Measurements from ENCODE around the gene DEPP1.

DEPP1 gene

DNA sequence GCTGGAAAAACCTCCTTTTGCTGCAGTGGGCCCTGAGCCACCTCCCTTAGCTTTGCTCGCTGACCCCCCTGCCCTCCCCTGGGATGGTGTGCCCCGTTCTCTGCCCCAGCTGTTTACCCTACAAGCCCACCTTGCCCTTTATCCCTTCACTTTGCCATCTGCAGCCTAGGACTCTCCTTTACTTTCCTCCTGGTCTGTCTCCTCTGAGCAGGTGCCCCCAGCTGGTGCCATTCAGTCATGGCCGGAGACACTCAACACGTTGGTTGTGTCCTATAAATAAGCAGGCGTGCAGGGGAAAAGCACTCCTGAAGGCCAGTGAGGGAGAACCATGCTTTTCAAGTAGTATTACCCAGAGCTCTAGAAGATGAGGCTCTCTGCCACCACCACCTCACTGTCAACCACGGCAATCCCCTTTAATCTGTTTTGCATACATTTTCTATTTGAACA lies 12.9 kb downstream of the DEPP1 start:
- no peak for DNase-seq

DNA sequence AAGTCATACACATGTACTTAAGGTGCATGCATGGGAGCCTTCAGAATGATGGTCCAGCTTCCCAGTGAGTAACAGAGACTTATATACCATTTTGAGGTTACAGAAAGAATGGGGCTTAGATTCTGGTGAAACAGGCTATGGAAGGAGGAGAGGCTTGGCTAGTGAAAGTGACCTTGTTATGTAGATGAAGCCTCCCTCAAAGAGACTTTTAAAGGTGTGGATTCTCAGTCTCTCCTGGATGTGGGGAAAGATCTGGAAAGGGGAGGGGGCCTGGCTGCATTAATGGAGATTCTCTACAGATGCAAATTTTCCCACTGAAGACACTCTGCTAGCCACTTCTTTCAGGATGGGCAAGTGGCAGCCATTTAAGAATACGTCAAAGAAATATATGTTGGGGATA lies 13.5 kb downstream of the DEPP1 start:
- DNase-seq, result no peak

- no peak for DNase-seq
These were observed 14.6 kb downstream of the DEPP1 start for GRCh38 chr10:44963772-44964633.

DNA sequence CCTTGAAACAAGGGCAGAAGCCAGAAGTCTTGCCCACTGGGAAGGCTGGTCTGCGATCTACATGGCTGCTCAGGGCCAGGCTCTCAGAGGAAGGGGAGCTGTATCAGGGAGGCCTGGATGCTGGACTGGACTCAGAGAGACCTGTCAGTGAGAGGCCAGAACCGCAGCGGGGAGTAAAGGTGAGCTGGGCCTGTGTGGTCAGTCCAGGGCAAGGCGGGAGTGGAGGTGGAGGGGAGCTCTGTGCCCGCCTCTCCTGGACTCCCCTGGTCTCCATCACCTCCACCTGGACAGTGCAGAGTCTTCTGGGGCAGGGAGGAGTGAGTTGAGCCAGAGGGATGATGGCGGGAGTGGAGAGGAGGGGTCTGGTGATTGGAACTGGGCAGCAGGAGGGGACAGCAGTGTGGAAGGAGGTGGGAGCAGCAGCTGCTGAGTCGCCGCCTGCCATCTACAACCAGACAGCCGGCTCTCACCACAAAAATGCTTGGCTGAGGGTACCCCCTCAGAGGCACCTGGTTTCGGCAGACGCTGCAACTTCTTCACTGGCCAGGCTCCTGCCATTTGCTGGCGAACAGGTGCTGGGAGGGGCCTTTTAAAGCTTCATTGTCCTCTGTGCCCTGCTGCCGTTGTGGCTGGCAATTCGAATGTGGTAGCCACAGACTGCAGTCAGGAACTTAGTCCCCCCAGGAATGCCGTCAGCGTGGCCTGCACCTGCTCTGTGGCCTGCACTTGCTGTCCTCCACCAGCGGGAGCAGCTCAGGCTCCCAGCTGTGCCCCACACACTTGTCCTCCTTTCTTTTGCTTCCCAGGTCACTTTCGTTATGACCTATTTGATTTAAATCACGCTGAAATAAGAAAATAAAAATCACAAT lies 15.5 kb downstream of the DEPP1 start:
- DNase-seq, result no peak

DNA sequence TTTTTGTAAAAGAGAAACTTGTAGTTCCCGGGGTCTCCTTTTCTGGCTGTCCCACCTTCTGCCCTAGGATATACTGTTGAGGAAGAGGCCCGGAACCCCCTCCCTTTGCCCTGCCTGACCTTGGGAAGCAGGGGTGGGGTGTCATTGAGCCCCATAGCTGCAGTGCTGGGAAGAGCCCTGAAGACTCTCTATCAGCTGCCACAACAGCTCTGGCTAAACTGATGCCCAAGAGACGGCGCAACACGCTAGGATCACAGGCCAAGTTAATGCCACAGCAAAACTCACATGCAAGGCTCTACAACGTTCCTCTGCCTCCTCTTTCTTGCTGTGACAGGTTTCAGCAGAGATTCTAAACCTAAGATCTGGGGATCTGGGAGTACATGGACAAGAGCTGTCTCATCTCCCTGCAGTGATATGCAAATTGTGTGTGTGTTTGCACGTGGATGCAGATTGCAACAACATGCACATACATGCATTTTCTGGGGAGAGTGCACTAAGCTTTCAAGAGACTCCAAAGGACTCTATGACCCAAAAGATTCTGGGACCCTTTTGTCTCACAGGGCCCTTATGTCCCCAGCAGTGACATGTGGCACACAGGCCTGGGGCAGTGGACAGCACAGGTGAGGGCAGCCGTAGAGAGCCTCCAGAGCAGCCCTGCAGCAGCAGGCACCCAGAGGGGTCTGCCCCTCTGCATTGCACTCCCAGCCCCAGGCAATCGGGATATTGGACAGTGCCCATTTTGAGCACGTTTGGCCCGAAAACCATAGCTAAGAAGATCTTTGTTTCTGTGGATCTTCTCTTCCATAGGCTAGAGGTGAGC lies 16.5 kb downstream of the DEPP1 start:
- DNase-seq, result no peak

- DNase-seq, result no peak
These were observed 17.4 kb downstream of the DEPP1 start for GRCh38 chr10:44961230-44961571.

DNA sequence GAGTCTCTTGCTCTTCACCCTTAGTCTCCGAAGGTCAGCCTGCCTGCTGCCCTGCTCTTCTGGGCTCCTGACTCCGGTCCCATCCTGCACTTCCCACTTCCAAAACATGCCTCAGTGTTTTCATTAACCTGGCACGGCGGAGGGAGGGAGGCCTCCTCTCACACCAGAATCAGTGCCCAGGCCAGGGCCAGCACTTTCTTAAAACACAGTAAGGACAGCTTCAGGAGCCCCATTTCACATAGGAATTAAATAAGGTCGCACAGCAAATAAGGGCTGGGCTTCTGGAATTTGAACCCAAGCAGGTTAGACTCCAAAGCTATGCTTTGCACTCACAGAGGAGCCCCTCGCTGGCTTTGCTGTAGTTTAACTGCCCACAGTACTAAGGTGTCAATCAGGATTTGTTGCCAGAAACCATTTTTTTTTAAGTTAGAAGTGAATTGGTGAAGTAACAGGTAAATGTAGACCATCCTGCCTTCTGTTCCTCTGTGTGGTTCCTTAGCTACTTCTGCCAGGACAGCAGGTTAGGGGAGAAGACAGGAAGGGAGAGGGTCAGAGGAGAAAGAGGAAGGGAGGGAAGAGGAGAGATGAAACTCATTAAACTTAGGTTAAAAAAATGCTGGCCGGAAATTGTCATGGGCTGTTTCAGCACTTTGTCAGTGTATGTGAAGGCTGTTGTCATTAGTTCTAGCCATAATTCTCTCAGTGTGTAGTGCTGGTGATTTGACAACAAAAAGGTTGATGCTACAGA lies 18.0 kb downstream of the DEPP1 start:
- DNase-seq, result no peak

GRCh38 chr10:44960088-44960460 lies 18.5 kb downstream of the DEPP1 start:
- DNase-seq, result no peak

DNA sequence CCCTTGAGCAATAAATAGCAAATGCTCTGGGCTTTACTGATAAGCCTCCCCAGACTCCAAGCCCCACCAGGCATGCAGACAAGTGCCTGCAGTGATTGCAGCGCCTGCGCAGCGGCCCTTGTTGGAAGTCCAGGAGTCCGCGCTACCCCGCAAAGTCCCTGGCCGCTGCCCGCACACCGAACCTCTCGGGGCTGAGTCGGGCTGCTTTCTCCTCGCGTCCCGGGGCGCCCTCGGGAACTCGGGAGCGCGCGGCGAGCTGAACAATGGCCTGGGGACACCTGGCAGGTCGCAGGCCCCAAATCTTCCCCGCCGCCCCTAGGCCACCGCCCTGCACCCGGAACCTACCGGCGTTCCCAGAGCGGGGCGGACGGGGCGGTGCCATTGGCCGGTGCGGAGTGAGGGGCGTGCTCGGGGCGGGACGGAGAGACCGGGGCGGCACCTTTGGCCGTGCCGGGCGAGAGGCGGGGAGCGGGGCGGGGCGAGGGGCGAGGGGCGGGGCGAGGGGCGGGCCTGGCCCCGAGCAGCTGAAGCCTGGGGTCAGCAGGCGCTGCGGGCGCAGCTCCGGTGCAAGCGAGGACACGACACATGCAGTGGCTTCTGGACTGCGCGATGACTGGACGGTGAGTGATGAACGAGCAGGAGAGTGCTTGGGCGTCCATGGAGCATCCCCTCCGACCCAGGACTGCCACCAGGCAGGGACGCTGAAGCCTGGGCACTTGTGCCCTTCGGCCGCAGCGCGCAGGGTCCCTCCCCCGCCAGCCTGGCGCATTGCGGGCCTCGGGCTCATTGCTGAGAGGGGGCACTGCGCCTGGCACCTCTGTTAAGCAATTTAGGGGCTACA lies 19.1 kb downstream of the DEPP1 start, which contains the start of gene RASSF4:
Gene RASSF4, plus strand, starts transcription at position 556 of the 841 bp plus-strand sequence. CDS start 10,401 bp downstream, outside the sequence.
- peak; percentile 92 for DNase-seq

GRCh38 chr10:44958898-44959246 lies 19.7 kb downstream of the DEPP1 start:
- DNase-seq, result no peak

DNA sequence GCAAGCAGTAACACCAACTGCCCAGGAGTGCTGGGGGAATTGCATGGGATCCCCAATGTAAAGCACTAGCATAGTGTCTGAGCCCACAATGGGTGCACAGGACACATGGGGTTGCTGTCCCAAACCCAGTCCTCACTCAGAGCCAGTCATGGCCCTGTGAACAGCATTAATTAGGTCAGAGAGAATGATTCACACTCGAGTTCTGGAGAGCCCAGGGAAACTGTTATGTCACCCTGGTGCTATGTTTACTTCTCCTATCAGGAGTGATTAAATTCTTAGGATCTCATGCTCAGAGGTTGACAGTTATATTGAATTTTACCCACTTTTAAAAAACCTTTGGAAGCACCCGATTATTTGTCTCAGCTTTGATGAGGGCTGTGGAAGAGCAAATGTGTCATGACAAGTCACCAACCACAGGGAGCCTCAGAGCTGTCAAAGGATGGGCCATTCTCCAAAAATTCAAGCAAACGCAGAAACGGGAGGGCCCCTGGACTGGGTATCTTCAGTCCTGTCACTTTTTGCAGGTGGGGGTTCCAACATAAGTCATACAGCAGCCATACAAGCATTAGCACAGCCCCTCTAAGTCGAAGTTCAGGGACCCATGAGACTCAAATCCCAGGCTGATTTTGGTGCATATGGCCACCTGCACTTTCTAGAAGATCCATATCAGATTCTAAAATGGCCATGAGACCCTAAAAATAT lies 20.3 kb downstream of the DEPP1 start:
- no peak for DNase-seq

DNA sequence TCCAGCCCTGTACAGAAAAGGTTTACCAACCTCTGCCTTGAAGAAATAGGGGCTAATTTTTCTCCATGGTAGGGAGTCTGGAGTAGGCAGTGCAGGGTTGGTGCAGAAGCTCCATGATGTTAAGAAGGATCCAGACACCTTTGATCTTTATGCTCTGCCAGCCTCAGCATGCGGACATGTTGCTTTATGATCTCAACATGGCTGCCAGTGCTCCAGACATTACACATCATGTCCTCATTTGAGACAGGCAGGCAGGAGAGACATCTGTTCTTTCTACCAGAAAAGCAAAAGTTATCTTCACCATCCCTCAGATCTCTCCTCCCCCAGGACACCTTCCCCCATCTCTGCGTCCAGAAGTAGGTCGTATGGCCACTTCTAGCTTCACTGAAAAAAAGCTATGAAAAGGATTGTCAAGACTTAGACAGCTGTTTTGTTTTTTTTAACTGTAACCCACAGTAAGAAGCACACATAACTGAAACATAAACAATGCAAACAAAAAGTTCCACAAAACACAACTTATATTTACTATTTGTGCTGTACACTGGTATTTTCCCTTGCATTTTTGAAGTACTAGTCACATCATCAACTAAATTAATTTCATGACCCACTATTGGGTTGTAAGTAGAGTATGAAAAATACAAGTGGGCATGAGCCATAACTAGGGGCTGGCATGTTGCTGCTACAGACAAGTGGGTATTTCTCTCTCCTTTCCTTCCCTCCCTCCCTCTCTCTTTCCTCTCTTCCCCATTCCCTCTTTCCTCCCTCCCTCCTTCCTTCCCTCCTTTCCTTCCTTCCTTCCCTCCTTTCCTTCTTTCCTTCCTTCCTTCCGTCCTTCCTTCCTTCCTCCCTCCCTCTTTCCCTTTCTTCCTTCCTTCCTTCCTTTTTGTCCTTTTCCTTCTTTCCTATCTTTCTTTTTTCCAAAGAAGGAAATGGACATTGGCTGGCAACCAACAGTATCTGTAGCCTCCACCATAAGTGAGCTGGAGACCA lies 21.6 kb downstream of the DEPP1 start:
- DNase-seq, result no peak

DNA sequence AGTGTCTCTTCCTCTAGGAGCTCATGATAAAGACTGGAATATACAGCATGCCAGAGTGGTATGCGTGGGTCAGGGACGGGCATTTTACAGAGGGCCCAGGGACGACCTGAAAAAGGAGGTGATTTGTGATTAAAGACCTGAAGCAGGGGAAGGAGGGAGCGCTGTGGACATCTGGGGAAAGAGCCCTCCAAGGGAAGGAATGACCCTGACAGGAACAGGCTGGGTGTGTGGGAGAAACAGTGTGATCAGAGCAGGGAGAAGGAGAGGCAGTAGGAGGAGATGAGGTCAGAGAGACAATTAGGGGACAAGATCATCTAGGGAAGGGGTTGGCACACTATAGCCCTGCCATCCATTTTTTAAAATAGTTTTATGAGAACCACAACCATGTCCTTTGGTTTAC lies 22.4 kb downstream of the DEPP1 start:
- DNase-seq, result no peak

GRCh38 chr10:44955413-44956070 lies 23.1 kb downstream of the DEPP1 start:
- no peak for DNase-seq

GRCh38 chr10:44954962-44955361 lies 23.6 kb downstream of the DEPP1 start:
- no peak for DNase-seq

GRCh38 chr10:44954042-44954441 lies 24.6 kb downstream of the DEPP1 start:
- no peak for DNase-seq

DNA sequence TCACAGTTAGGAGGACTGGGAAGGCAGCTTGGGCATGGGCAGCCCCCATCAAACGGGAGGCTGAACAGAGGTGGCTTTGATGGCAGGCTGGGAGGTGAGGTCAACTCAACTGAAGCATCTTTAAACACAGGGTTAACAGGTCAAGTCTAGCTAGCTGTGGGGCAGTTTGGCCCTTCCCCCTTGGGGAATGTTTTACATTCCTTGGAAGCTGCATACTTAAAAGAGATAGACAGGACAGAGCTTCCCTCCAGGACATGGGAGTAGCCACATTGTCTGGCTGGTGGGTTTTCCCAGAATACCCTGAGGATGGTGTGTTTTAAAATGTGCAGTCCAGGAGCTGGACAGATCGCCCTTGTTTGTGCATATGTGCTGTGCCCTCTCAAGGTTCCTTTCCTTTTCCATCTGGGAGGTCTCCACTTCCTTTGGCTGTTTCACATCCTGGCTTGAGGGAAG lies 25.8 kb downstream of the DEPP1 start:
- DNase-seq, result no peak

DNA sequence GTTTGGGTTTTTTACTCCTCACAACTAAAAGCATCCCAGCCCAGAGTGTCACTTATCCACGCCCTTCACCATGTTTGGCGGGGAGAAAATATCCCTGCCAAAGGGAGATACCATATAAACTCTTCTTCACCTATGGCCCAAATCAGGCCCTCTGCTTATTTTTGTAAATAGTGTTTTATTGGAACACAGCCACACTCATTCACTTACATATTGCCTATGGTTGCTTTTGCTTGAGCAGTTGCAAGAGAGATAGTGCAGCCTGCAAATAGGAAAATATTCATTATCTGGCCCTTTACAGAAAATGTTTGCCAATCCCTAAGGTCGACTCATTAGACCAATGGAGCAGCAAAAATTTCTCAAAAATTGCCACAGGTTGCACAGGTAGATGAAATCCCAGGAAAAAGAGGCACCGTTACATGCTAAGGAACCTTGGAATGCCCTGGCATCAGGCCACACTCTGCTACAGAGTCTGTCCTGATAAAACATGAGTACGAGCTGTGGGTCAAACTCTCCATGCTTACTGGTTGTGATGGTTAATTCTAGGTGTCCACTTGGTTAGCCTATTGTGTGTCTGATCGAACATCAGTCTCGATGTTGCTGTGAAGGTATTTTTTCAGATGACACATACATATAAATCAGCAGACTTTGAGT lies 26.9 kb downstream of the DEPP1 start:
- no peak for DNase-seq
